Purkinje cell (primary cell): ENCODE measurements around the gene RANBP17. TPM values are rescaled to one million over a fixed set of nuclear protein-coding genes. Genes with fewer than 3 reads are reported as not detected.

Experiments used
- polyA plus RNA-seq: library from polyadenylated mRNA; unstranded; fragments of >200 nt; fragmentation: Nextera tagmentation; gene quantifications from 2 replicates; pipeline ENCODE4 v1.2.1, GENCODE V29; 2014

RANBP17 gene
- polyA plus RNA-seq: 6.9 TPM in 1 of 2 replicates, not detected in the other

GRCh38 chr5:170861917-170862766 lies at the start of gene RANBP17:
RANBP17 (plus strand) TSS chr5:170862018.

DNA sequence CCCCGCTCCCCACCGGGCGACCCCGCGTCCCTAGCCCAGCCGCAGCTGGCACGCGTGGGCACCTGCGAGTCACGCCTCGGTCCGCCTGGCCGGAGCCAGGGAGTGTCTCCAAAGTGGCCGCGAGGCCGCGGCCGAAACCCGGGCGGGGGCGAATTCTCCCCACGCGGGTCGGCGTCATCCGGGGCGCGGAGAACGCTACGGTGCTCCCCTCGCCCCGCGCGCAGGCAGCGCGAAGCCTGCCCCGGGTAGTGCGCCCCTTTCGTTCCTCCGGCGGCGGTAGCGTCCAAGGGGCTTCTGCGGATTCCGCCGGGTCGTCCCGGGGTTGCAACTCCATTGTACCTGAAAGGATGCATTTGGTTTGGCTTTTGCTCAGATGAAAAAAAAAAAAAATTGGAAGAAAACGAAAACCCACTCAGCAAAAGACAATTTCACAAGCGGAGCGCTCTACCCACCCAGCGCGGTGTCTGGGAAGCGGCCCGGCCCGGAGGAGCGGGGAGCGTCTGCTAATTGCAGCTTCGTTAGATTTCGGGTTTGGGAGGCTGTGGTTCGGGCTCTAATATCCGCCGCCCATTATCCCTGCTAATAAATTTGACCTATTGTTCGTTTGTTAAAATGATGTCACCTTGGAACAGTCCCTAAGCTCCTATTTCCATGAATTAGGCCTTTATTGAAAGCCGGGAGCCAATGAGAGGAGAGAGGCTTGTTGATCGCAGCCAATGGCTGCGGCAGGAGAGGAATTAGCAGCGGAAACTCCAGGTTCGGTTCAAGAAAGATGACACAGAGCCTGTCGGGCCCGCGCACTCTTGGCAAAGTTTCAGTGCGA lies 446.8 kb downstream of the RANBP17 start, which contains the start of gene TLX3:
Gene TLX3, plus strand, starts transcription at position 796 of the 823 bp plus-strand sequence. CDS start 118 bp downstream, outside the sequence.

Other genes starting within 250 kb of the RANBP17 start
- 0.38 and 0.50 TPM in 2 replicates for gene GABRP, start 78.3 kb upstream of the RANBP17 start, polyA plus RNA-seq